Measurements from ENCODE around the gene IMPA2.

- TF ChIP-seq CTCF (conservative IDR thresholded peaks at IDR 0.05 in 1 of 2, IDR thresholded peaks at IDR 0.05 in 1 of 2; ENCODE audit: low read depth in 1 of 2, low read length in 2 of 2) (no peak), EZH2 (IDR thresholded peaks at IDR 0.05; ENCODE audit: low read length, missing control alignments) (no peak)
These were observed 68.9 kb downstream of the IMPA2 start for GRCh38 chr18:12049978-12050811.

Measured in fibroblast of lung (primary cell).